Measurements from ENCODE around the gene TMEM131L.
"Not testable (repeated sequence)": the region's sequence is repeated elsewhere in the genome, so short reads cannot be mapped to it uniquely, and the experiment has no call there.

The TMEM131L gene

DNA sequence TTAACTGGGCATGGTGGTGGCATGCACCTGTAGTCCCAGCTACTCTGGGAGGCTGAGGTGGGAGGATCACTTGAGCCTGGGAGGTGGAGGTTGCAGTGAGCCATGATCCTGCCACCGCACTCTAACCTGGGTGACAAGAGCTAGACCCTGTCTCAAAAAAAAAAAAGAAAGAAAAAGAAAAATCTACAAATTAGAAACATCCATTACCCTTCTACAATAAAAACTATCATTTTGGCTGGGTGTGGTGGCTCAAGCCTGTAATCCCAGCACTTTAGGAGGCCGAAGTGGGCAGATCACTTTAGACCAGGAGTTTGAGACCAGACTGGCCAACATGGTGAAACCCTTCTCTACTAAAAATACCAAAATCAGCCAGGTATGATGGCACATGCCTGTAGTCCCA, 43.1 kb downstream of the TMEM131L start:
- Mint-ChIP-seq H3K4me1 (ENCODE audit: low read depth in 2 of 2) (peaks cover 40 to 54% of the 10 kb centered on the region in 2 donors), H3K27ac (peak overlapping the region in 1 of 2 donors; percentile 73), H3K36me3 (ENCODE audit: insufficient read depth) (peaks cover 43% of the 10 kb centered on the region)
- H3K9me3 Mint-ChIP-seq; H3K4me3 Mint-ChIP-seq; DNase-seq; H3K27me3 Mint-ChIP-seq; ATAC-seq (replicated peaks): not testable (repeated sequence)

DNA sequence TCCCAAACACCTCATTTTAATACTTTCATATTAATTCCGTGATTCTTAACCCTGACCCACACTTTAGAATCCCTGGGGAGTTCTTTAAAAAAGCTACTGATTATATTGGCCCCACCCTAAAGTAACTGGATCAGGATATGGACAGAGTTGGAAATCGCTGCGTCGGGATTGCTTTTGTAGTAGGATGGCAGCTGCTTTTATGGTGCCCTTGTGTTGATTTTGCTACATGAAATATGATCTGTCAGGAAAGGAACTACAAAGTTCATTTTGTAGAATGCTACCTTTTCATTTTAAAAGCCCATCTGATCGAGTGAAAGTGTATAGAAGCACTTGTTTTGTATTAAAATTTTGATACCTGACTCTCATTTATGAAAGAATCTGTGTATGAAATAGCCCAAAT, 43.6 kb downstream of the TMEM131L start:
- ATAC-seq (replicated peaks) (no peak), DNase-seq (no peak)
- H3K4me3 Mint-ChIP-seq = no peak overlapping the region
- H3K4me1 Mint-ChIP-seq (ENCODE audit: low read depth in 2 of 2) = peaks cover 39 to 54% of the 10 kb centered on the region in 2 donors
- H3K36me3 Mint-ChIP-seq (ENCODE audit: insufficient read depth) = peaks cover 41% of the 10 kb centered on the region
- H3K27me3 Mint-ChIP-seq = no peaks in the 10 kb centered on the region
- H3K9me3 Mint-ChIP-seq = no peaks in the 10 kb centered on the region
- peak overlapping the region in 1 of 2 donors; percentile 73 for H3K27ac Mint-ChIP-seq

DNA sequence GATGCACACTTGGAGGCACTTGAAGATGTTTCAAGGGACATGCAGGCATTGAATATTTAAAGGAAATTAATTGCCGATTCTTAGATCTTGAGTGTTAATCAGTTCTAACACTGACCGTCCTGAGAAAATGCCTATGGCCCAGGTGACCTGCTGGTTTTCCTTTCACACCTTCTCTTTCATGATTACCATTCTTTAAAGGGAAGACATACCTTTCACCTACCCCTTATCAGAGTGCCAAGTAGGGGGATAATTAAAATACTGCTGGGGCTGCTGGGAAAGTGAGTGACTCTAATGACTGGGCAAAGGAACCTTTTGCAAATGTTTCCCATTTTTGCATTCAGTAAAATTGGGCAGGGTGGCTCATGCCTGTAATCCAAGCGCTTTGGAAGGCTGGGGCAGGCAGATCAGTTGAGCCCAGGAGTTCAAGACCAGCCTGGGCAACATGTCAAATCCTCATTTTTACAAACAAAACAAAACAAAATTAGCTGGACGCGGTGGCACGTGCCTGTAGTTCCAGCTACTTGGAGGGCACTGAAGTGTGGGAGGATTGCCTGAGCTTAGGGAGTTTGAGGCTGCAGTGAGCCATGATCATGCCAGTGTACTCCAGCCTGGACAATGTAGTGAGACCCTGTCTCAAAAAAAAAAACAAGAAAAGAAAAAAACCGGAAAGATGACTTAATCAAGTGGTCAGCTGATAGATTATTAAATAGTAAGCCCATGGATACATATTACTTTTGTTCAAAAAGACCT, 44.3 kb downstream of the TMEM131L start:
- Mint-ChIP-seq H3K4me3 (no peak overlapping the region), H3K4me1 (ENCODE audit: low read depth in 2 of 2) (peaks cover 39 to 57% of the 10 kb centered on the region in 2 donors)

DNA sequence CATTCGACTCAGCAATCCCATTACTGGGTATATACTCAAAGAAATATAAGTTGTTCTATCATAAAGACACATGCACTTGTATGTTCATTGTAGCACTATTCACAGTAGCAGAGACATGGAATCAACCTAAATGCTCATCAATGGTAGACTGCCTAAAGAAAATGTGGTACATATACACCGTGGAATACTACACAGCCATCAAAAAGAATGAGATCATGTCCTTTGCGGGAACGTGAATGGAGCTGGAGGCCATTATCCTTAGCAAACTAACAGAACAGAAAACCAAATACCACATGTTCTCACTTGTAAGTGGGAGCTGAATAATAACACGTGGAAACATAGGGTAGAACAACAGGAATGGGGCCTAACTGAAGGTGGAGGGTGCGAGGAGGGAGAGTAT, 44.9 kb downstream of the TMEM131L start:
- DNase-seq (no peak), ATAC-seq (replicated peaks) (no peak)
- H3K4me3 Mint-ChIP-seq = no peak overlapping the region
- no peaks in the 10 kb centered on the region for H3K27me3 Mint-ChIP-seq
- H3K9me3 Mint-ChIP-seq = no peaks in the 10 kb centered on the region
- H3K4me1 Mint-ChIP-seq (ENCODE audit: low read depth in 2 of 2) = peaks cover 34 to 50% of the 10 kb centered on the region in 2 donors
- H3K27ac Mint-ChIP-seq = no peak overlapping the region
- peaks cover 36% of the 10 kb centered on the region for H3K36me3 Mint-ChIP-seq (ENCODE audit: insufficient read depth)

More for the DNA sequence above, 44.3 kb downstream of the TMEM131L start:
- no peak for DNase-seq
- no peak overlapping the region for H3K27ac Mint-ChIP-seq
- H3K9me3 Mint-ChIP-seq = no peaks in the 10 kb centered on the region
- ATAC-seq (replicated peaks) = no peak
- peaks cover 40% of the 10 kb centered on the region for H3K36me3 Mint-ChIP-seq (ENCODE audit: insufficient read depth)
- H3K27me3 Mint-ChIP-seq = no peaks in the 10 kb centered on the region

DNA sequence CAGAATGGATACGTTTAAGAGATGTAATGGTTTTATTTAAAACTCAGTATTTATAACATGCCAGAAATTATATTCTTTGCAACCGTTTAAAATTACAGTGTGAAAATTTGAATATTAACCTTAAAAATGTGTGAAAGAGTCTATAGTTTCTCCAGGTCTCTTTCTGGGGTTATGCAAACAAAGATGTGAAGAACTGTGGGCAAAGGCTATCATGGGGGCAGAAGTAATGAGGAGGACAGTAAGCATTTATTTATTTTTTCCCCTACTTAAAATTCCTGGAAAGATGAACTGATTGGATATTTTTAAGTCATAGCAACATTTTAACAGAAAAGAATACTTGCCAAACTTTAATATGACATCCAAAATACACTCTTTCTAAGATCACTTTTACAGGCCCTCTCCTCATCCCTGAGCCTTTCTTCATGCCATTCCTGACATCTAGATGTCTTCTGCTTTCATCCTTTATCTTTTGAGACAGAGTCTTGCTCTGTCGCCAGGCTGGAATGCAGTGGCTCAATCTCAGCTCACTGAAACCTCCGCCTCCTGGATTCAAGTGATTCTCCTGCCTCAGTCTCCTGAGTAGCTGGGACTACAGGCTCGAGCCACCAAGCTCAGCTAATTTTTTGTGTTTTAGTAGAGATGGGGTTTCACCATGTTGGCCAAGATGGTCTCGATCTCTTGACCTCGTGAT, 46.1 kb downstream of the TMEM131L start:
- Mint-ChIP-seq H3K4me1 (ENCODE audit: low read depth in 2 of 2) (peaks cover 31 to 53% of the 10 kb centered on the region in 2 donors), H3K27me3 (no peaks in the 10 kb centered on the region), H3K36me3 (ENCODE audit: insufficient read depth) (peaks cover 37% of the 10 kb centered on the region), H3K27ac (peak overlapping the region; percentile 4 to 62), H3K4me3 (no peak overlapping the region), H3K9me3 (no peaks in the 10 kb centered on the region)
- DNase-seq (no peak), ATAC-seq (replicated peaks) (no peak)

DNA sequence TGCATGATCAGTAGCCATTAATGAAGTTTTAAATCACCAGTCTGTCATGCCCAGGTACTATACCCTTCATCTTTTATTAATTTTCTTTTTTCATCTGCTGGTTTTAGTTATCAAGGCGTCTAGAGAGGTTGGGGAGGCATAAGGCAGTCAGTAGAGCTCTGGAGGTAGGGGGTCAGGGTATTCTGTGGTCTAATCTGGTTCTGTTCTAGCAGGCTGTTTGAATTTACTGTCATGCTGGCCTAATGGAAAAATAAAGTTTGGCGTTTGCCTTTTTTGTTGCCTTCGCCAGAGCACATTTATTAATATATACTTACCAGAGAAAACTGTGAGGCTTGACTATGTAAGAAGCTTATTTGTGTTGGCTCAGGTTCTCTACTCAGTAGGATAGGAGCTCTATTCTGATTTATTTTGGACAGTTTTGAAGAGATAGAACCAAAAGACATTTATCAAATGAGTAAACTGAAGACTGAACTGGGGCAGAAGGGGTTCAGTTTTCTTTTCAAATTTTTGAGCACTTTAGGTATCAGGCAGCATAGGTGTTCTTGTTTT, 46.9 kb downstream of the TMEM131L start:
- H3K36me3 Mint-ChIP-seq (ENCODE audit: insufficient read depth) = peaks cover 31% of the 10 kb centered on the region
- H3K27me3 Mint-ChIP-seq = no peaks in the 10 kb centered on the region
- peaks cover 29 to 53% of the 10 kb centered on the region in 2 donors for H3K4me1 Mint-ChIP-seq (ENCODE audit: low read depth in 2 of 2)
- no peak for DNase-seq
- peak overlapping the region; percentile 4 to 62 for H3K27ac Mint-ChIP-seq
- no peak for ATAC-seq (replicated peaks)
- H3K4me3 Mint-ChIP-seq = no peak overlapping the region
- no peaks in the 10 kb centered on the region for H3K9me3 Mint-ChIP-seq

DNA sequence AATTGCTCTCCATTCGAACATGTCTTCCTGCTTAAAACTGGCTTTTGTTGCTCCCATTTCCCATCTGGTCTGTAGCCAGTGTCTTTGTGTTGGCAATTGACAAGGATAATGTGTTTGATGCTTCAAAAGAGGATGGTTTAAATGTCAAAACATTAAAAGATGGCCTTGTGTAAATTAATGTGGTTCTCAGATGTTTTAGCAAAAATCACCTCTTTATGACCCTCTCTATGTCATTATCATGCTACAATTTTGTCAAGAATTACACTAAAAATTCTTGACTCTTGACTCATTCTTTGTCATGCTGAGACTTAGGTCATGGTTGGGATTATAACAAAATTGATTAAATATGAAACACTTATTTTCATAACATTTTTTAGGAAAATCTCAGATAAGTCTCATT, 47.4 kb downstream of the TMEM131L start:
- H3K9me3 Mint-ChIP-seq = no peaks in the 10 kb centered on the region
- ATAC-seq (replicated peaks) (no peak), DNase-seq (no peak)
- no peak overlapping the region for H3K4me3 Mint-ChIP-seq
- no peaks in the 10 kb centered on the region for H3K27me3 Mint-ChIP-seq
- H3K36me3 Mint-ChIP-seq (ENCODE audit: insufficient read depth) = peaks cover 26% of the 10 kb centered on the region
- peak overlapping the region; percentile 44 to 62 for H3K27ac Mint-ChIP-seq
- H3K4me1 Mint-ChIP-seq (ENCODE audit: low read depth in 2 of 2) = peaks cover 35 to 59% of the 10 kb centered on the region in 2 donors

DNA sequence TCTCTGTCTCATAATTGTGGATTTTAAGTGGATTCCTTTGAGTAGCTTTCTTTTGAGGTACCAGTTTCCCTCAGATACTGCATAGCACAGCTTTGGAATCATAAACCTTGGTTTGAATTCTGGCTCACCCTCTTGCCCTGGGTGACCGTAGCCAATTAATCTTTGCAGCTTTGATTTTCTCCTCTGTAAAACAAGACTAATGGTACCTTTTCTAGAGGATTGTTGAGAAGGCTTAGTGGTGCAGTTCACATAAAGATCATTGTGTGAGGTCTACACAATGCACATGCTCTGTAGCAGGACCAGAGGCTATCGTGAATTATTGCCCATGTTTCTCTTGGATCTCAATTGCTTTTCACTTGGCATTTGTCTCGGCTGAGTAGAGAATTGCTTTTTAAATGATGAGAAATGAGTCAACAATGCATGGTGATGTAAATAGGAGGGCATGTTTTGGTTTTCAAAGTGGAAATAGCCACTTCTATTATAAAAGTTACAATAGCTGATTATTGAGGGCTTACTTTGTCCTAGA, 47.9 kb downstream of the TMEM131L start:
- Mint-ChIP-seq H3K4me3 (no peak overlapping the region), H3K27ac (peak overlapping the region; percentile 44 to 62), H3K36me3 (ENCODE audit: insufficient read depth) (peaks cover 24% of the 10 kb centered on the region), H3K9me3 (no peaks in the 10 kb centered on the region), H3K27me3 (no peaks in the 10 kb centered on the region), H3K4me1 (ENCODE audit: low read depth in 2 of 2) (peaks cover 40 to 64% of the 10 kb centered on the region in 2 donors)
- ATAC-seq (replicated peaks) = no peak
- DNase-seq = no peak

DNA sequence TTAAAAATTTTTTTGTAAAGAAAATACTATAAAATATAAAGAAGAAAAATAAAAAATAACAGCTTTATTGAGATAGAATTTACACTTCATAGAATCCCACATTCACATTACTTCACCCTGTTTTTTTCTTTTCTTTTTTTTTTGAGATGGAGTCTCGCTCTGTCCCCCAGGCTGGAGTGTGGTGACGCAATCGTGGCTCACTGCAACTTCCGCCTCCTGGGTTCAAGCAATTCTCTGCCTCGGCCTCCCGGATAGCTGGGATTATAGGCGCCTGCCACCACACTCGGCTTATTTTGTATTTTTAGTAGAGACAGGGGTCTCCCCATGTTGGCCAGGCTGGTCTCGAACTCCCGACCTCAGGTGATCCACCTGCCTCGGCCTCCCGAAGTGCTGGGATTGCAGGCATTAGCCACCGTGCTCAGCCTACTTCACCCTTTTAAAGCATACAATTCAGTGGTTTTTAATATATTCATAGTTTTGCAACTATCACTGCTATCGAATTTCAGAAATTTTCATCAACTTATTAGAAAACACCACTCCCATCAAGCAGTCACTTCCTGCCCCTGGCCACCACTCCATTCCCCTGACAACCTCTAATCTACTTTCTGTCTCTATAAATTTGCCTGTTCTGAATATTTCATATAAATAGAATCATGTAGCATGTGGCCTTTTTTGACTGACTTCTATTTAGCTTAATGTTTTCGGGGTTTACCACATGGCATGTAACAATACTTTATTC, 48.7 kb downstream of the TMEM131L start:
- H3K36me3 Mint-ChIP-seq (ENCODE audit: insufficient read depth) = peaks cover 22% of the 10 kb centered on the region
- no peak overlapping the region for H3K4me3 Mint-ChIP-seq
- no peaks in the 10 kb centered on the region for H3K9me3 Mint-ChIP-seq
- ATAC-seq (replicated peaks) = no peak
- H3K27me3 Mint-ChIP-seq = no peaks in the 10 kb centered on the region
- H3K4me1 Mint-ChIP-seq (ENCODE audit: low read depth in 2 of 2) = peaks cover 47 to 68% of the 10 kb centered on the region in 2 donors
- peak overlapping the region in 1 of 2 donors; percentile 15 for H3K27ac Mint-ChIP-seq
- no peak for DNase-seq

DNA sequence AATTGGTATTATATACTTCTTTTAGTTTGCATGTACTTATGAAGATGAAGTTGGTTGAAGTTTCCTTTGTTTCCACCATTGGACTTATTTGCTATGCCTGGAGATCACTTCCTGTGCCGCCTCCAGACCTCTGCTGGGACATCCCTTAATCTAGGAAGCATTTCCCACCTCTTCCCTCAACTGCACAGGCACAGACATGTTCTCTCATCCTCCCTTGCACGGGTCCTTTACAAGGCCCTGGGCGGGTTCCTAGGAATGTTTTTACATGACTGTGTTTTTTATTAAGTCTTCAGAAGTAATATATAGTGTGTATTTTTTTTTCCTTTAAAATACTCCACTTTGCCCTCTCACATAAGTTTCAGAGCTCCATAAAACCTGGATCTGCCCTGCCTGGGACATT, 51.0 kb downstream of the TMEM131L start:
- Mint-ChIP-seq H3K9me3 (no peaks in the 10 kb centered on the region), H3K4me3 (no peak overlapping the region), H3K36me3 (ENCODE audit: insufficient read depth) (peaks cover 20% of the 10 kb centered on the region), H3K27ac (peak overlapping the region; percentile 11 to 91), H3K4me1 (ENCODE audit: low read depth in 2 of 2) (peaks cover 64 to 81% of the 10 kb centered on the region in 2 donors), H3K27me3 (no peaks in the 10 kb centered on the region)
- ATAC-seq (replicated peaks) (no peak), DNase-seq (no peak)

DNA sequence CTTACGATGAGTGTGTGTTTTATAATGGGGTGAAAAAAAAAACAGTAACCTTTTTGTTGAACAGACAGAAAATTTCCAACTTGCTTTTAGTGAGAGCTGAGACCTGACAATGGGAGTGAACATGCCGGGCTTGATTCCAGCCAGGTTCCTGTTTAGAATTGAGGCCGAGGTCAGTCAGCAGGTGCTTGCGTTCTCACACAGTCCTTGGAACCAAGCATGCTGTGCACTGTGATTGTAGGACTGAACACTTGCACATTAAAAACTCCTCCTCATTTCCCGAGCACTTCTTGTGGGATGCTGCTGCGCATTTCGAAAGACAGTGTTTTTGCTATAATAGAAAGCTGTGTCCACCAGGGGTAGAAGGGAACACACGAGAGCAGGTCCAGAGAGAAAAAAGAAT, 51.8 kb downstream of the TMEM131L start:
- no peaks in the 10 kb centered on the region for H3K9me3 Mint-ChIP-seq

DNA sequence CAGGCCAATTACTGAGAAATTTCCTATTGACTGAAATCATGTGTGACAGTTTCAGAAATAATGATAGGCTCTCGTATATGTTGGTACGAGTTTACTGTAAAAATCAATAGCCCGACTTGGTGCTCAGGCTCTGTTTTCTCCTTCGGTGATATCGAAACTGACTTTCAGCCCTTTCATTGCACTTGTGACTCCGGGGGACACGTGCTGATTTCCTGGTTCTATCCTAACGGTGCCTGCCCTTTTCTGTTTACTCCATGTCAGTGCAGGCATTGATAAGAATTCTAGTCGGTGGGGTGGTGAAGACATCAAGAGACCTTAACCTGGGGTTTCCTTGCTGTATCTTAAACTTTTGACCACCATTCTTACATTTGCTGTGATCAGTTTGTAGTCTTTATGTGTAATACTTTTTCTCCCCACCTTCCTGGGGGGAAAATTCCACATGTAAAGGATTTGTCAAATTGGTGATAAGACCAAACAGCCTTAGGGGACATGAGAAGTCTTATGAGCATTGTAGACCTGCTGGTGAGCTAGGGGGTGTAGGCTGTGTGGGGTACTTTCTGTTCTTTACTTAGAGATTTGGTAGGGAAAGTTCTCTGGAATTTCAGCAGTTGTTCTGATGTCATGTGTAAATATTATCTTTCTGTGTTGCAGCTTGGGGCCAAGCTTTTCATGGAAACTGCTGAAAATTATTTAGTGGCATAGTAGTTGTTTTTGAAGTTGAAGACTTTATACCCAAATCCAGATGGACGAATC, 52.7 kb downstream of the TMEM131L start:
- Mint-ChIP-seq H3K27me3 (no peaks in the 10 kb centered on the region), H3K36me3 (ENCODE audit: insufficient read depth) (peaks cover 34% of the 10 kb centered on the region), H3K9me3 (no peaks in the 10 kb centered on the region), H3K4me1 (ENCODE audit: low read depth in 2 of 2) (peaks cover 68 to 83% of the 10 kb centered on the region in 2 donors), H3K27ac (peak overlapping the region; percentile 76 to 91), H3K4me3 (peak overlapping the region; percentile 70 to 72)
- ATAC-seq (replicated peaks) (no peak), DNase-seq (peak in 1 of 3 experiments; percentile 12)

More for the DNA sequence above, 51.8 kb downstream of the TMEM131L start:
- ATAC-seq (replicated peaks) (no peak), DNase-seq (no peak)
- Mint-ChIP-seq H3K27ac (peak overlapping the region; percentile 76 to 91), H3K4me3 (peak overlapping the region; percentile 70 to 72), H3K27me3 (no peaks in the 10 kb centered on the region), H3K36me3 (ENCODE audit: insufficient read depth) (peaks cover 28% of the 10 kb centered on the region), H3K4me1 (ENCODE audit: low read depth in 2 of 2) (peaks cover 67 to 81% of the 10 kb centered on the region in 2 donors)
